ENCODE data around the gene INTS6.

DNA sequence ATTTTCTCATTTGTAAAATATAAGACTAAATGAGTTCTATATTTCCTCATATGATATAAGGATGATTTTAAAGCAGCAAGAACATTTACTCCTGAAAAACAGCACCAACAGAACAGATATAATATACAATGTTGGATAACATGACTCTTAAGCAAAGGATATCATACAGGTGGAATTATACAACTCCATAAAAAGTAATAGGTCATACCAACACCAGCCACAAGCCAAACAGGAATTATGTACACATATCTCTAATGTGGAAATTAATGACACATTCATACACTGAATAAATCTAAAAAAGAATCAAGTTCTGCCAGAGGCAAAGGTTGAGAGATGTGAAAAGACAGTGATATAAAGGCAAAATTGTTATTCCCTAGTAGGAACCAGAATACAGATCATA is 25.9 kb downstream of the INTS6 start:
- TF ChIP-seq, protein P1, sequence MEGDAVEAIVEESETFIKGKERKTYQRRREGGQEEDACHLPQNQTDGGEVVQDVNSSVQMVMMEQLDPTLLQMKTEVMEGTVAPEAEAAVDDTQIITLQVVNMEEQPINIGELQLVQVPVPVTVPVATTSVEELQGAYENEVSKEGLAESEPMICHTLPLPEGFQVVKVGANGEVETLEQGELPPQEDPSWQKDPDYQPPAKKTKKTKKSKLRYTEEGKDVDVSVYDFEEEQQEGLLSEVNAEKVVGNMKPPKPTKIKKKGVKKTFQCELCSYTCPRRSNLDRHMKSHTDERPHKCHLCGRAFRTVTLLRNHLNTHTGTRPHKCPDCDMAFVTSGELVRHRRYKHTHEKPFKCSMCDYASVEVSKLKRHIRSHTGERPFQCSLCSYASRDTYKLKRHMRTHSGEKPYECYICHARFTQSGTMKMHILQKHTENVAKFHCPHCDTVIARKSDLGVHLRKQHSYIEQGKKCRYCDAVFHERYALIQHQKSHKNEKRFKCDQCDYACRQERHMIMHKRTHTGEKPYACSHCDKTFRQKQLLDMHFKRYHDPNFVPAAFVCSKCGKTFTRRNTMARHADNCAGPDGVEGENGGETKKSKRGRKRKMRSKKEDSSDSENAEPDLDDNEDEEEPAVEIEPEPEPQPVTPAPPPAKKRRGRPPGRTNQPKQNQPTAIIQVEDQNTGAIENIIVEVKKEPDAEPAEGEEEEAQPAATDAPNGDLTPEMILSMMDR (optimal IDR thresholded peaks at IDR 0.05 in 1 of 3, IDR thresholded peaks at IDR 0.05 in 1 of 3, conservative IDR thresholded peaks at IDR 0.05 in 1 of 3; ENCODE audit: extremely low read depth in 1 of 3, insufficient read depth in 2 of 3, low read length in 3 of 3): no peak
- no peak for TF ChIP-seq EZH2 (IDR thresholded peaks at IDR 0.05; ENCODE audit: low read length)

Data from keratinocyte (primary cell).